ENCODE data around the gene C1orf159.

C1orf159 gene

GRCh38 chr1:1038694-1039093 is 77.2 kb downstream of the C1orf159 start:
- no peak for DNase-seq (ENCODE audit: low read depth)

GRCh38 chr1:1037366-1038327 is 78.2 kb downstream of the C1orf159 start:
- no peak for DNase-seq (ENCODE audit: low read depth)

- no peak for DNase-seq (ENCODE audit: low read depth)
These were observed 80.5 kb downstream of the C1orf159 start for GRCh38 chr1:1035291-1035943.

- DNase-seq (ENCODE audit: low read depth): no peak
These were observed 81.5 kb downstream of the C1orf159 start for GRCh38 chr1:1034439-1034781.

- no peak for DNase-seq (ENCODE audit: low read depth)
These were observed 82.0 kb downstream of the C1orf159 start for GRCh38 chr1:1033731-1034438.

- no peak for DNase-seq (ENCODE audit: low read depth)
These were observed 82.8 kb downstream of the C1orf159 start for GRCh38 chr1:1033009-1033587.

GRCh38 chr1:1032424-1032823 is 83.5 kb downstream of the C1orf159 start:
- DNase-seq (ENCODE audit: low read depth): no peak

Measured in GM04504 (cell line).